ENCODE data around the gene NPAS3.

DNA sequence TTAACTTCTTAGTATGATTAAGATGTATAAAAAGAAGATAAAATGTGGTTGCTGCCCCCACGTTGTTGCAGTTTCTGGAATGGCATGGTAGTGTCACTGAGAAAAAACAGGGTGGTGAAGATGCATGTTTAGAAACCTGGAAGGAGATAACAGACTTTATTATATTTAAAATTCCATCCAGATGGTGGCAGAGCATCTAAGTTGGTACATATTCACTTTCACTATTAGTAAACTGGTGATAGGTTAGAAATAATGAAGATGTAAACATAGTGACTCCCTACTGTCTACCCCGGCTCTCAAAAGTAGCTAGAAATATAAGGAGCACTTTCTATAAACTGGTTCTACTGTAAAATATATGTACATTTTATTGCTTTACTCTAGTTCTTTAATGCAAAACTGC is 279.3 kb downstream of the NPAS3 start:
- TF ChIP-seq CTCF (IDR thresholded peaks at IDR 0.05; ENCODE audit: low read length) (no peak), EZH2 (optimal IDR thresholded peaks at IDR 0.05; ENCODE audit: low read depth, low read length) (no peak)
